HG03565 (cell line): ENCODE data around the gene CYBA.
"Not testable (repeated sequence)": the region's sequence is repeated elsewhere in the genome, so short reads cannot be mapped to it uniquely, and the experiment has no call there.

Experiments used
- ATAC-seq: cut with Tn5 transposase; IDR thresholded peaks from one replicate; pipeline ENCODE4 v1.9.1; 2021; ENCODE audit warnings: mild to moderate bottlenecking, moderate library complexity; ENCODE audit not compliant: unreplicated experiment

The CYBA gene

GRCh38 chr16:88614818-88615580, 35.9 kb downstream of the CYBA start:
- ATAC-seq, result no peak

- ATAC-seq, result no peak
Measured at GRCh38 chr16:88613911-88614817, 36.7 kb downstream of the CYBA start.

GRCh38 chr16:88613293-88613692, 37.6 kb downstream of the CYBA start:
- no peak for ATAC-seq

- no peak for ATAC-seq
Measured at GRCh38 chr16:88610909-88611812, 39.7 kb downstream of the CYBA start.

GRCh38 chr16:88610080-88610479, 40.8 kb downstream of the CYBA start:
- no peak for ATAC-seq

- ATAC-seq, result not testable (repeated sequence)
Measured at GRCh38 chr16:88609426-88609825, 41.4 kb downstream of the CYBA start.

- ATAC-seq, result no peak
Measured at GRCh38 chr16:88608076-88608475, 42.8 kb downstream of the CYBA start.

- ATAC-seq, result no peak
Measured at GRCh38 chr16:88606148-88606757, 44.6 kb downstream of the CYBA start.

GRCh38 chr16:88605186-88606147, 45.4 kb downstream of the CYBA start:
- no peak for ATAC-seq

GRCh38 chr16:88602091-88602490, 48.8 kb downstream of the CYBA start:
- no peak for ATAC-seq

GRCh38 chr16:88601313-88602036, 49.4 kb downstream of the CYBA start:
- no peak for ATAC-seq

- ATAC-seq, result no peak
Measured at GRCh38 chr16:88600539-88600896, 50.3 kb downstream of the CYBA start.

- no peak for ATAC-seq
Measured at GRCh38 chr16:88599825-88600538, 50.9 kb downstream of the CYBA start.

- no peak for ATAC-seq
Measured at GRCh38 chr16:88599092-88599733, 51.6 kb downstream of the CYBA start.

- no peak for ATAC-seq
Measured at GRCh38 chr16:88597856-88598491, 52.9 kb downstream of the CYBA start.

- ATAC-seq, result no peak
Measured at GRCh38 chr16:88596483-88596882, 54.4 kb downstream of the CYBA start.

- no peak for ATAC-seq
Measured at GRCh38 chr16:88595921-88596320, 54.9 kb downstream of the CYBA start.
